ENCODE measurements around the gene RESF1.

DNA sequence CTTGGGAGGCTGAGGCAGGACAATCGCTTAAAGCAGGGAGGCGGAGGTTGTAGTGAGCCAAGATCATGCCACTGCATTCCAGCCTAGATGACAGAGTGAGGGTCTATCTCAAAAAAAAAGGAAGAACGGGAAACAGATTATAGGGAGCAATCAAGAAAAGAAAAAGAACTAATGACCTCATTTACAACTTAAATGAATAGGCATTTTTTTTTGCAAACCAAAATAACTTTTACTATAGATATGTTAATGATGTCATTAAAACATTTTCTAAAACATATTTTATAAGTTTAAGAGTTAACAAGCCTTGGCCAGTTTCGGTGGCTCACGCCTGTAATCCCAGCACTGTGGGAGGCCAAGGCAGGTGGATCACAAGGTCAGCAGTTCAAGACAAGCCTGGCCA lies 6.8 kb upstream of the RESF1 start:
- TF ChIP-seq, protein P1, sequence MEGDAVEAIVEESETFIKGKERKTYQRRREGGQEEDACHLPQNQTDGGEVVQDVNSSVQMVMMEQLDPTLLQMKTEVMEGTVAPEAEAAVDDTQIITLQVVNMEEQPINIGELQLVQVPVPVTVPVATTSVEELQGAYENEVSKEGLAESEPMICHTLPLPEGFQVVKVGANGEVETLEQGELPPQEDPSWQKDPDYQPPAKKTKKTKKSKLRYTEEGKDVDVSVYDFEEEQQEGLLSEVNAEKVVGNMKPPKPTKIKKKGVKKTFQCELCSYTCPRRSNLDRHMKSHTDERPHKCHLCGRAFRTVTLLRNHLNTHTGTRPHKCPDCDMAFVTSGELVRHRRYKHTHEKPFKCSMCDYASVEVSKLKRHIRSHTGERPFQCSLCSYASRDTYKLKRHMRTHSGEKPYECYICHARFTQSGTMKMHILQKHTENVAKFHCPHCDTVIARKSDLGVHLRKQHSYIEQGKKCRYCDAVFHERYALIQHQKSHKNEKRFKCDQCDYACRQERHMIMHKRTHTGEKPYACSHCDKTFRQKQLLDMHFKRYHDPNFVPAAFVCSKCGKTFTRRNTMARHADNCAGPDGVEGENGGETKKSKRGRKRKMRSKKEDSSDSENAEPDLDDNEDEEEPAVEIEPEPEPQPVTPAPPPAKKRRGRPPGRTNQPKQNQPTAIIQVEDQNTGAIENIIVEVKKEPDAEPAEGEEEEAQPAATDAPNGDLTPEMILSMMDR (IDR thresholded peaks at IDR 0.05 in 2 of 3, conservative IDR thresholded peaks at IDR 0.05 in 1 of 3; ENCODE audit: borderline replicate concordance in 1 of 3, insufficient read depth in 1 of 3, low read depth in 2 of 3, low read length in 2 of 3) = no peak
- TF ChIP-seq, protein P2, sequence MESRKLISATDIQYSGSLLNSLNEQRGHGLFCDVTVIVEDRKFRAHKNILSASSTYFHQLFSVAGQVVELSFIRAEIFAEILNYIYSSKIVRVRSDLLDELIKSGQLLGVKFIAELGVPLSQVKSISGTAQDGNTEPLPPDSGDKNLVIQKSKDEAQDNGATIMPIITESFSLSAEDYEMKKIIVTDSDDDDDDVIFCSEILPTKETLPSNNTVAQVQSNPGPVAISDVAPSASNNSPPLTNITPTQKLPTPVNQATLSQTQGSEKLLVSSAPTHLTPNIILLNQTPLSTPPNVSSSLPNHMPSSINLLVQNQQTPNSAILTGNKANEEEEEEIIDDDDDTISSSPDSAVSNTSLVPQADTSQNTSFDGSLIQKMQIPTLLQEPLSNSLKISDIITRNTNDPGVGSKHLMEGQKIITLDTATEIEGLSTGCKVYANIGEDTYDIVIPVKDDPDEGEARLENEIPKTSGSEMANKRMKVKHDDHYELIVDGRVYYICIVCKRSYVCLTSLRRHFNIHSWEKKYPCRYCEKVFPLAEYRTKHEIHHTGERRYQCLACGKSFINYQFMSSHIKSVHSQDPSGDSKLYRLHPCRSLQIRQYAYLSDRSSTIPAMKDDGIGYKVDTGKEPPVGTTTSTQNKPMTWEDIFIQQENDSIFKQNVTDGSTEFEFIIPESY (IDR thresholded peaks at IDR 0.05; ENCODE audit: extremely low read depth, insufficient replicate concordance, low read length) = no peak
- TF ChIP-seq EZH2phosphoT487 (IDR thresholded peaks at IDR 0.05; ENCODE audit: borderline replicate concordance) = no peak
- no peak for TF ChIP-seq TCF7L2 (IDR thresholded peaks at IDR 0.05; ENCODE audit: borderline replicate concordance, extremely low read depth, insufficient read depth, insufficient read length)
- TF ChIP-seq POLR2A (IDR thresholded peaks at IDR 0.05; ENCODE audit: borderline replicate concordance, extremely low read depth, insufficient read depth, insufficient read length) = no peak
- no peak for TF ChIP-seq EZH2 (IDR thresholded peaks at IDR 0.05)
- TF ChIP-seq, protein P3, sequence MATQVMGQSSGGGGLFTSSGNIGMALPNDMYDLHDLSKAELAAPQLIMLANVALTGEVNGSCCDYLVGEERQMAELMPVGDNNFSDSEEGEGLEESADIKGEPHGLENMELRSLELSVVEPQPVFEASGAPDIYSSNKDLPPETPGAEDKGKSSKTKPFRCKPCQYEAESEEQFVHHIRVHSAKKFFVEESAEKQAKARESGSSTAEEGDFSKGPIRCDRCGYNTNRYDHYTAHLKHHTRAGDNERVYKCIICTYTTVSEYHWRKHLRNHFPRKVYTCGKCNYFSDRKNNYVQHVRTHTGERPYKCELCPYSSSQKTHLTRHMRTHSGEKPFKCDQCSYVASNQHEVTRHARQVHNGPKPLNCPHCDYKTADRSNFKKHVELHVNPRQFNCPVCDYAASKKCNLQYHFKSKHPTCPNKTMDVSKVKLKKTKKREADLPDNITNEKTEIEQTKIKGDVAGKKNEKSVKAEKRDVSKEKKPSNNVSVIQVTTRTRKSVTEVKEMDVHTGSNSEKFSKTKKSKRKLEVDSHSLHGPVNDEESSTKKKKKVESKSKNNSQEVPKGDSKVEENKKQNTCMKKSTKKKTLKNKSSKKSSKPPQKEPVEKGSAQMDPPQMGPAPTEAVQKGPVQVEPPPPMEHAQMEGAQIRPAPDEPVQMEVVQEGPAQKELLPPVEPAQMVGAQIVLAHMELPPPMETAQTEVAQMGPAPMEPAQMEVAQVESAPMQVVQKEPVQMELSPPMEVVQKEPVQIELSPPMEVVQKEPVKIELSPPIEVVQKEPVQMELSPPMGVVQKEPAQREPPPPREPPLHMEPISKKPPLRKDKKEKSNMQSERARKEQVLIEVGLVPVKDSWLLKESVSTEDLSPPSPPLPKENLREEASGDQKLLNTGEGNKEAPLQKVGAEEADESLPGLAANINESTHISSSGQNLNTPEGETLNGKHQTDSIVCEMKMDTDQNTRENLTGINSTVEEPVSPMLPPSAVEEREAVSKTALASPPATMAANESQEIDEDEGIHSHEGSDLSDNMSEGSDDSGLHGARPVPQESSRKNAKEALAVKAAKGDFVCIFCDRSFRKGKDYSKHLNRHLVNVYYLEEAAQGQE (IDR thresholded peaks at IDR 0.05; ENCODE audit: low read depth) = no peak
- no peak for TF ChIP-seq POLR2AphosphoS5 (IDR thresholded peaks at IDR 0.05; ENCODE audit: low read depth, low read length)
- TF ChIP-seq ELF1 (IDR thresholded peaks at IDR 0.05; ENCODE audit: borderline replicate concordance, low read depth) = no peak
- TF ChIP-seq CBX3 (IDR thresholded peaks at IDR 0.05; ENCODE audit: low read depth) = no peak
- TF ChIP-seq SP1 (IDR thresholded peaks at IDR 0.05; ENCODE audit: low read depth) = no peak
- TF ChIP-seq EGR1 (IDR thresholded peaks at IDR 0.05; ENCODE audit: low read depth) = no peak
- TF ChIP-seq RAD21 (IDR thresholded peaks at IDR 0.05; ENCODE audit: low read depth) = no peak

Measured in HCT116 (cell line).